DND-41 (cell line): ENCODE measurements around the gene FHIT.

Experiments
- ATAC-seq: fragments of 200-7000 bp; cut with Tn5 transposase; 3 replicates; pipeline ENCODE4 v1.9.1; 2021; ENCODE audit warnings: low read depth; ENCODE audit not compliant: insufficient read depth
- DNase-seq: peaks from one replicate; pipeline ENCODE4 v3.0.0-alpha.2; 2020
- H2AFZ ChIP-seq: 2 replicates; pipeline ENCODE4 v1.6.0; 2012; ENCODE audit warnings: low read depth, low read length
- H3K27ac ChIP-seq: 2 replicates; pipeline ENCODE4 v1.5.1; 2012; ENCODE audit warnings: low read length, inconsistent platforms
- H3K27me3 ChIP-seq: fragments of 200-600 bp; sonication (generic); 2 replicates; pipeline ENCODE4 v1.6.0; 2012; ENCODE audit warnings: low read length, mild to moderate bottlenecking, inconsistent platforms; ENCODE audit not compliant: insufficient read depth, poor library complexity
- H3K36me3 ChIP-seq: 2 replicates; pipeline ENCODE4 v1.5.1; 2012; ENCODE audit warnings: low read length, inconsistent platforms; ENCODE audit not compliant: insufficient read depth
- H3K4me1 ChIP-seq: 2 replicates; pipeline ENCODE4 v1.5.1; 2012; ENCODE audit warnings: mild to moderate bottlenecking, low read length; ENCODE audit not compliant: insufficient read depth
- H3K4me2 ChIP-seq: 2 replicates; pipeline ENCODE4 v1.6.0; 2012; ENCODE audit warnings: mild to moderate bottlenecking, moderate library complexity, low read length, inconsistent platforms; ENCODE audit not compliant: insufficient read depth
- H3K4me3 ChIP-seq, 2 experiments: fragments of 200-600 bp in 1 of 2; shearing (Covaris generic) in 1 of 2; 2 replicates each; pipeline ENCODE4 v1.5.1; 2012 to 2016; ENCODE audit warnings: inconsistent platforms in 2 of 2, low read length in 2 of 2, mild to moderate bottlenecking in 2 of 2, low read depth in 1 of 2, moderate library complexity in 1 of 2
- H3K79me2 ChIP-seq: 2 replicates; pipeline ENCODE4 v1.6.0; 2012; ENCODE audit warnings: low read length, inconsistent platforms; ENCODE audit not compliant: insufficient read depth
- H3K9ac ChIP-seq: 2 replicates; pipeline ENCODE4 v1.6.0; 2012; ENCODE audit warnings: low read depth, mild to moderate bottlenecking, inconsistent platforms, low read length, moderate library complexity
- H3K9me3 ChIP-seq: 2 replicates; pipeline ENCODE4 v1.5.1; 2012; ENCODE audit warnings: low read length, moderate library complexity, mild to moderate bottlenecking, inconsistent platforms; ENCODE audit not compliant: insufficient read depth, severe bottlenecking
- H4K20me1 ChIP-seq: 2 replicates; pipeline ENCODE4 v1.6.0; 2012; ENCODE audit warnings: low read length; ENCODE audit not compliant: insufficient read depth
- CTCF ChIP-seq: IDR thresholded peaks from 2 replicates; pipeline ENCODE4 v1.5.1; 2012; ENCODE audit warnings: borderline replicate concordance, low read length, moderate library complexity, mild to moderate bottlenecking; ENCODE audit not compliant: poor library complexity, severe bottlenecking; ENCODE audit errors: extremely low read depth
- EZH2 ChIP-seq: IDR thresholded peaks from 3 replicates; pipeline ENCODE4 v1.6.1; 2012; ENCODE audit warnings: borderline replicate concordance, low read depth, mild to moderate bottlenecking, moderate library complexity, low read length, inconsistent platforms; ENCODE audit not compliant: severe bottlenecking

Gene FHIT

GRCh38 chr3:61184956-61185355 lies 66.3 kb downstream of the FHIT start:
- no peaks in the 10 kb centered on the region for H3K79me2 ChIP-seq
- H2AFZ ChIP-seq, result no peak overlapping the region
- no peak for TF ChIP-seq EZH2
- no peak for TF ChIP-seq CTCF
- no peaks in the 10 kb centered on the region for H3K4me1 ChIP-seq
- H3K27me3 ChIP-seq, result no peaks in the 10 kb centered on the region
- no peak overlapping the region for H3K4me3 ChIP-seq
- H3K9ac ChIP-seq, result no peak overlapping the region
- ATAC-seq (no peak), DNase-seq (no peak)
- no peaks in the 10 kb centered on the region for H3K36me3 ChIP-seq
- H4K20me1 ChIP-seq, result no peaks in the 10 kb centered on the region
- no peaks in the 10 kb centered on the region for H3K9me3 ChIP-seq
- H3K4me2 ChIP-seq, result no peak overlapping the region
- no peak overlapping the region for H3K27ac ChIP-seq

- Histone ChIP-seq H3K4me3 (no peak overlapping the region), H3K27me3 (no peaks in the 10 kb centered on the region), H3K4me2 (no peak overlapping the region), H3K4me1 (no peaks in the 10 kb centered on the region), H3K9ac (no peak overlapping the region), H3K9me3 (no peaks in the 10 kb centered on the region), H2AFZ (no peak overlapping the region), H3K36me3 (no peaks in the 10 kb centered on the region), H3K27ac (no peak overlapping the region), H3K79me2 (no peaks in the 10 kb centered on the region), H4K20me1 (no peaks in the 10 kb centered on the region)
- DNase-seq (no peak), ATAC-seq (no peak)
- no peak for TF ChIP-seq EZH2
Measured at GRCh38 chr3:61182662-61183061, 68.6 kb downstream of the FHIT start.

- Histone ChIP-seq H3K4me1 (no peaks in the 10 kb centered on the region), H3K4me2 (no peak overlapping the region), H3K36me3 (no peaks in the 10 kb centered on the region), H3K27me3 (no peaks in the 10 kb centered on the region), H3K9ac (no peak overlapping the region), H3K9me3 (no peaks in the 10 kb centered on the region), H3K4me3 (no peak overlapping the region), H3K79me2 (no peaks in the 10 kb centered on the region), H4K20me1 (no peaks in the 10 kb centered on the region), H2AFZ (no peak overlapping the region), H3K27ac (no peak overlapping the region)
- DNase-seq (no peak), ATAC-seq (no peak)
- TF ChIP-seq EZH2, result no peak
- no peak for TF ChIP-seq CTCF
Measured at GRCh38 chr3:61181874-61182273, 69.4 kb downstream of the FHIT start.

GRCh38 chr3:61180206-61180605 lies 71.0 kb downstream of the FHIT start:
- H3K9ac ChIP-seq, result no peak overlapping the region
- no peak overlapping the region for H3K4me3 ChIP-seq
- DNase-seq (no peak), ATAC-seq (no peak)
- no peaks in the 10 kb centered on the region for H3K4me1 ChIP-seq
- no peaks in the 10 kb centered on the region for H4K20me1 ChIP-seq
- no peaks in the 10 kb centered on the region for H3K27me3 ChIP-seq
- TF ChIP-seq CTCF (no peak), EZH2 (no peak)
- H3K79me2 ChIP-seq, result no peaks in the 10 kb centered on the region
- H3K27ac ChIP-seq, result no peak overlapping the region
- H3K9me3 ChIP-seq, result no peaks in the 10 kb centered on the region
- H3K4me2 ChIP-seq, result no peak overlapping the region
- no peaks in the 10 kb centered on the region for H3K36me3 ChIP-seq
- H2AFZ ChIP-seq, result no peak overlapping the region
